ACC112 (cell line): ENCODE results near the gene MRPS11.

Experiments
- H2AFZ ChIP-seq: fragments of 200-600 bp; sonication (generic); one replicate; pipeline ENCODE4 v1.6.0; 2017; ENCODE audit warnings: antibody characterized with exemption, low read length; ENCODE audit not compliant: unreplicated experiment
- H3K27ac ChIP-seq: fragments of 200-600 bp; sonication (generic); 2 replicates; pipeline ENCODE4 v1.5.1; 2014; ENCODE audit warnings: low read depth, mild to moderate bottlenecking, antibody characterized with exemption, low read length, moderate library complexity
- H3K27me3 ChIP-seq: fragments of 200-600 bp; sonication (generic); 2 replicates; pipeline ENCODE4 v1.6.1; 2014; ENCODE audit warnings: mild to moderate bottlenecking, antibody characterized with exemption, low read length, moderate library complexity, mixed read lengths; ENCODE audit not compliant: insufficient read depth
- H3K36me3 ChIP-seq: fragments of 200-600 bp; sonication (generic); 2 replicates; pipeline ENCODE4 v1.6.1; 2016; ENCODE audit warnings: mild to moderate bottlenecking, antibody characterized with exemption, low read length, moderate library complexity, mixed read lengths; ENCODE audit not compliant: insufficient read depth
- H3K4me1 ChIP-seq: fragments of 200-600 bp; sonication (generic); one replicate; pipeline ENCODE4 v1.6.1; 2016; ENCODE audit warnings: low read length, mixed read lengths; ENCODE audit not compliant: insufficient read depth, unreplicated experiment, control insufficient read depth
- H3K4me3 ChIP-seq: fragments of 200-600 bp; sonication (generic); 2 replicates; pipeline ENCODE4 v1.5.1; 2014; ENCODE audit warnings: mild to moderate bottlenecking, low read depth, low read length
- H3K79me2 ChIP-seq: fragments of 200-600 bp; sonication (generic); one replicate; pipeline ENCODE4 v1.6.0; 2016; ENCODE audit warnings: low read length; ENCODE audit not compliant: control insufficient read depth, unreplicated experiment, insufficient read depth

MRPS11 gene

GRCh38 chr15:88489321-88489720 is 21.8 kb downstream of the MRPS11 start:
- Histone ChIP-seq H3K79me2 (no peaks in the 10 kb centered on the region), H2AFZ (no peak overlapping the region), H3K4me1 (peaks cover 6% of the 10 kb centered on the region), H3K27ac (no peak overlapping the region), H3K27me3 (no peaks in the 10 kb centered on the region), H3K36me3 (no peaks in the 10 kb centered on the region), H3K4me3 (no peak overlapping the region)

GRCh38 chr15:88490036-88490435 is 22.5 kb downstream of the MRPS11 start:
- no peak overlapping the region for H3K27ac ChIP-seq
- H3K79me2 ChIP-seq: no peaks in the 10 kb centered on the region
- no peaks in the 10 kb centered on the region for H3K36me3 ChIP-seq
- no peak overlapping the region for H3K4me3 ChIP-seq
- H3K4me1 ChIP-seq: peaks cover 6% of the 10 kb centered on the region
- H3K27me3 ChIP-seq: no peaks in the 10 kb centered on the region
- H2AFZ ChIP-seq: no peak overlapping the region

GRCh38 chr15:88491158-88491557 is 23.6 kb downstream of the MRPS11 start:
- Histone ChIP-seq H3K4me3 (no peak overlapping the region), H3K79me2 (no peaks in the 10 kb centered on the region), H3K27ac (no peak overlapping the region), H3K27me3 (no peaks in the 10 kb centered on the region), H2AFZ (no peak overlapping the region), H3K36me3 (no peaks in the 10 kb centered on the region), H3K4me1 (peaks cover 6% of the 10 kb centered on the region)

- Histone ChIP-seq H3K27me3 (no peaks in the 10 kb centered on the region), H3K4me1 (no peaks in the 10 kb centered on the region), H2AFZ (no peak overlapping the region), H3K36me3 (no peaks in the 10 kb centered on the region), H3K27ac (no peak overlapping the region), H3K79me2 (no peaks in the 10 kb centered on the region), H3K4me3 (no peak overlapping the region)
These were observed 26.3 kb downstream of the MRPS11 start for GRCh38 chr15:88493844-88494243.

GRCh38 chr15:88497109-88497765 is 29.7 kb downstream of the MRPS11 start:
- Histone ChIP-seq H3K36me3 (no peaks in the 10 kb centered on the region), H3K27ac (no peak overlapping the region), H3K27me3 (no peaks in the 10 kb centered on the region), H3K4me3 (no peak overlapping the region), H3K79me2 (no peaks in the 10 kb centered on the region), H3K4me1 (no peaks in the 10 kb centered on the region), H2AFZ (no peak overlapping the region)

GRCh38 chr15:88498996-88499395 is 31.5 kb downstream of the MRPS11 start:
- Histone ChIP-seq H3K4me3 (no peak overlapping the region), H3K27ac (no peak overlapping the region), H3K27me3 (no peaks in the 10 kb centered on the region), H2AFZ (no peak overlapping the region), H3K36me3 (no peaks in the 10 kb centered on the region), H3K4me1 (no peaks in the 10 kb centered on the region), H3K79me2 (no peaks in the 10 kb centered on the region)

GRCh38 chr15:88504445-88504844 is 36.9 kb downstream of the MRPS11 start:
- Histone ChIP-seq H3K27me3 (no peaks in the 10 kb centered on the region), H3K4me3 (no peak overlapping the region), H3K27ac (no peak overlapping the region), H3K79me2 (no peaks in the 10 kb centered on the region), H3K36me3 (no peaks in the 10 kb centered on the region), H3K4me1 (no peaks in the 10 kb centered on the region), H2AFZ (no peak overlapping the region)

GRCh38 chr15:88505721-88506120 is 38.2 kb downstream of the MRPS11 start:
- H2AFZ ChIP-seq: no peak overlapping the region
- no peak overlapping the region for H3K4me3 ChIP-seq
- H3K4me1 ChIP-seq: no peaks in the 10 kb centered on the region
- H3K27me3 ChIP-seq: no peaks in the 10 kb centered on the region
- H3K79me2 ChIP-seq: no peaks in the 10 kb centered on the region
- H3K27ac ChIP-seq: no peak overlapping the region
- H3K36me3 ChIP-seq: no peaks in the 10 kb centered on the region

- no peaks in the 10 kb centered on the region for H3K4me1 ChIP-seq
- H3K4me3 ChIP-seq: no peak overlapping the region
- no peaks in the 10 kb centered on the region for H3K27me3 ChIP-seq
- no peak overlapping the region for H2AFZ ChIP-seq
- no peaks in the 10 kb centered on the region for H3K79me2 ChIP-seq
- H3K27ac ChIP-seq: no peak overlapping the region
- no peaks in the 10 kb centered on the region for H3K36me3 ChIP-seq
These were observed 39.1 kb downstream of the MRPS11 start for GRCh38 chr15:88506628-88507027.

GRCh38 chr15:88509321-88509720 is 41.8 kb downstream of the MRPS11 start:
- no peaks in the 10 kb centered on the region for H3K4me1 ChIP-seq
- no peak overlapping the region for H2AFZ ChIP-seq
- H3K27me3 ChIP-seq: no peaks in the 10 kb centered on the region
- H3K27ac ChIP-seq: no peak overlapping the region
- no peaks in the 10 kb centered on the region for H3K79me2 ChIP-seq
- H3K36me3 ChIP-seq: no peaks in the 10 kb centered on the region
- H3K4me3 ChIP-seq: no peak overlapping the region

GRCh38 chr15:88509964-88510363 is 42.5 kb downstream of the MRPS11 start:
- H3K4me3 ChIP-seq: no peak overlapping the region

More at GRCh38 chr15:88509964-88510363, 42.5 kb downstream of the MRPS11 start:
- Histone ChIP-seq H3K36me3 (no peaks in the 10 kb centered on the region), H3K79me2 (no peaks in the 10 kb centered on the region), H3K27me3 (no peaks in the 10 kb centered on the region), H2AFZ (no peak overlapping the region), H3K27ac (no peak overlapping the region), H3K4me1 (no peaks in the 10 kb centered on the region)
